Activated CD4-positive, alpha-beta T cell treated with anti-CD3 and anti-CD28 coated beads, Interleukin-2, amount 10 ng/mL, durations not matched to agents 24 days and 14 days (primary cell): ENCODE results near the gene PCID2. TPM values are rescaled to one million over a fixed set of nuclear protein-coding genes. Genes with fewer than 3 reads are reported as not detected.
"Not testable (repeated sequence)": the region's sequence is repeated elsewhere in the genome, so short reads cannot be mapped to it uniquely, and the experiment has no call there.

Experiments
- DNase-seq: peaks from one replicate; pipeline ENCODE4 v3.0.0; 2022
- H3K27ac Mint-ChIP-seq: one replicate; pipeline ENCODE4 v1.8.0; 2022; ENCODE audit warnings: mild to moderate bottlenecking, mixed read lengths
- H3K27me3 Mint-ChIP-seq: one replicate; pipeline ENCODE4 v1.8.0; 2022; ENCODE audit warnings: mixed read lengths
- H3K36me3 Mint-ChIP-seq: one replicate; pipeline ENCODE4 v1.8.0; 2022; ENCODE audit warnings: low read depth, mild to moderate bottlenecking, mixed read lengths
- H3K4me1 Mint-ChIP-seq: one replicate; pipeline ENCODE4 v1.8.0; 2021; ENCODE audit warnings: mixed read lengths
- H3K4me3 Mint-ChIP-seq: one replicate; pipeline ENCODE4 v1.8.0; 2022; ENCODE audit warnings: mild to moderate bottlenecking, moderate library complexity, mixed read lengths
- H3K9me3 Mint-ChIP-seq: one replicate; pipeline ENCODE4 v1.8.0; 2021; ENCODE audit warnings: mixed read lengths
- intact Hi-C: fragments of 100-400 bp; cut with micrococcal nuclease; formaldehyde crosslinking; loops from one replicate; pipeline ENCODE4 v1.15.1; 2023
- total RNA-seq: library from RNA; stranded (reverse); gene quantifications from 2 replicates; pipeline ENCODE4 v1.2.3, GENCODE V29; 2022

PCID2 gene
- total RNA-seq, 1 donor from 2014 or later: 87.1 TPM

- no peak overlapping the region for H3K4me3 Mint-ChIP-seq
- no peaks in the 10 kb centered on the region for H3K27me3 Mint-ChIP-seq
- DNase-seq: no peak
- intact Hi-C loops: no loop called here
- no peaks in the 10 kb centered on the region for H3K9me3 Mint-ChIP-seq
- peaks cover 54% of the 10 kb centered on the region for H3K36me3 Mint-ChIP-seq
- H3K4me1 Mint-ChIP-seq: peaks cover 16% of the 10 kb centered on the region
- no peak overlapping the region for H3K27ac Mint-ChIP-seq
Measured at GRCh38 chr13:113171250-113172125, 37.0 kb downstream of the PCID2 start.

DNA sequence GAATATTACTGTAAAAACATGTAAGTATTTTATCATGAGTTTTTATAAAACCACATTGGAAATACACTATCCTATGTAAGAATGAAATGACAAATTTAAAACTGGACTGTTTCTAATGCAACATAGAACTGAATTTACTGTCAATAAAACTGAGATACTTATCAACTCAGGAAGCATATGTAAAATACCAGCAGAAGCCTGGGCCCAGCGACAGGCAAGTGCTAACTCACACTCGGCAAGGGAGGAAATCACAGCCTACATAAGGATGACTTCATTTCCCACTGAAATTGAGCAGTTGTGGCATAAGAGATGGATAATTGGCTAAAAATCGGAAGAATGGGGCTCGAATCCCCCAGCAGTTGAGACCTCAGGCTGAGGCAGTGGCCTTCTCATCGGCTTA is 38.0 kb downstream of the PCID2 start:
- intact Hi-C loops: no loop called here
- peaks cover 44% of the 10 kb centered on the region for H3K36me3 Mint-ChIP-seq
- no peak overlapping the region for H3K27ac Mint-ChIP-seq
- H3K9me3 Mint-ChIP-seq: no peaks in the 10 kb centered on the region
- no peaks in the 10 kb centered on the region for H3K27me3 Mint-ChIP-seq
- H3K4me3 Mint-ChIP-seq: no peak overlapping the region
- DNase-seq: no peak
- H3K4me1 Mint-ChIP-seq: peaks cover 11% of the 10 kb centered on the region

DNA sequence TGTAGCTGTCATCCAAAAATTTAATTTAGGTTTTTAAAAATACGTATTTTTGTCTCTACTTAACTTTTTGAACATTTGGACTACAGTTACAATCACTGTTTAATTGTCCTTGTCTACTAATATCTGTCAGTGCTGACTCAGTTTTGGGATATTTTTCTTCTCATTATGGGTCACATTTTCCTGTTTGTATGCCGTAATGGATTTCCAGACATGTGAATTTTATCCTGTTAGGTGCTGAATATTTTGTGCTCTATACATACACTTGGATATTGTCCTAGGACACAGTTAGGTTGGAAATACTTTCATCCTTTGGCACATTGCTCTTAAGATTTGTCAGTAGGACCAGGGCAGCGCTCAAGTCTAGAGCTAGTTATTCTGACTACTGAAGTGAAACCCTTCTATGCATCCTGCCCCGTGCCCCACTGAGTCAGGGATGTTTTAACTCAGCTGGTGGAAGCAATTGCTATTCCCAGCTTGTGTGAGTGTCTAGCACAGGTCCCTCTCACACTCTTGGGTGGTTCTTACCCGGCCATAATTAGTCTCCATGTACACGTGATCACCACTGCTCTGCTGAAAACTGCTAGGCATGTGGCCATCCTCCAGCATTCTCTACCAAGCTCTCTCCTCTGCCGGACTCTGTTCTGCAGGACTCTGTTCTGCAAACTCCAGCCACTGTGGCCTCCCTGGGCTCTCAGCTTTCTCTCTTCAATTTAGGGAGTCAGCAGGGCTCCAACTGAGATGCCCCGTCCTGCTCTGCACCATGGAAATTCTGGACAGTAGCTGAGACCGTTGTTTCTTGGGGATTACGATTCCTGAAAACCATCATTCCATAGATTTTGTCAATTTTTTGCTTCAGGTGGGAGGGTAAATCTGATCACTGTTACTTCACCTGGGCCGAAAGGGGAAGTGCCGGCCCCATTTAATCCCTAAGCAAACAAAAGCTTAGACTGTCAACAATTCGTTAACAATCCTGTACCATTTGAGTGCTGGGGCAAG is 38.9 kb downstream of the PCID2 start:
- Mint-ChIP-seq H3K27ac (no peak overlapping the region), H3K27me3 (no peaks in the 10 kb centered on the region), H3K4me1 (peaks cover 14% of the 10 kb centered on the region), H3K9me3 (no peaks in the 10 kb centered on the region), H3K36me3 (peaks cover 37% of the 10 kb centered on the region), H3K4me3 (no peak overlapping the region)
- no peak for DNase-seq
- intact Hi-C loops: no loop called here

DNA sequence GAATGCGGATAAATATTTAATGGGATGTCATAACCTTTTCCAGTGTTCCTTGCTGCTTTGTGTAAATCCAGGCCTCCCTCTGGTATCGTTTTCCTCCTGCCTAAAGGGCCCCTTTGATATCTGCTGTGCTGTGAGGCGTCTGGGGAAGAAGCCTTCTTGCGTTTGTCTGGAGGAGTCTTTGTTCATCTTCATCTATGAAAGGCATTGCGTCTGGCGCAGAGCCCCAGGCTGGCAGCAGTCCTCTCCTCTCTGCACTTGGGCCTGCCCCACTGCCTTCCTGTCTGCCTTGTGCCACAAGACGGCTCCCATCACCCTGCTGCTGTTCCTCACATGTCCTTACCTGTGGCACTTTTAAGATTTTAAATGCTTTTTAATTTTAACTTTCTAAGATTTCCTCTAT is 40.3 kb downstream of the PCID2 start:
- intact Hi-C loops: no loop called here
- H3K27ac Mint-ChIP-seq: no peak overlapping the region
- no peak overlapping the region for H3K4me3 Mint-ChIP-seq
- H3K27me3 Mint-ChIP-seq: no peaks in the 10 kb centered on the region
- no peak for DNase-seq
- H3K36me3 Mint-ChIP-seq: peaks cover 33% of the 10 kb centered on the region
- H3K9me3 Mint-ChIP-seq: no peaks in the 10 kb centered on the region
- peaks cover 15% of the 10 kb centered on the region for H3K4me1 Mint-ChIP-seq

DNA sequence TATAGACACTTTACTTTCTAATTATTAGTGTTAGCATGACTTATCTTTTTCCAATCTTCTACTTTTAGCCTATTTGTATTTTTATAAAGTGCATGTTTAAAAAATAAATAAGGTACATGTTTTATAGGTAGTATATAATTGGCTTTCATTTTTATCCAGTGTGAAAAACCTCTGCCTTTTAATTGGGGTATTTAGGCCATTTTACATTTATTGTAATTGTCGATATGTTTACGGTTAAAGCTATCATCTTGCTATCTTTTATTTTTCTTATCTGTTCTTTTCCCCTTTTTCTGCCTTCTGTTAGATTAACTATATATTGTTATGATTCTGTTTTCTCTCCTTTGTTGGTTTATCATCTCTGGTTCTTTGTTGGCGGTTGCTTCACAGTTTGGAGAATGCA is 40.9 kb downstream of the PCID2 start:
- DNase-seq: no peak
- Mint-ChIP-seq H3K4me3 (no peak overlapping the region), H3K4me1 (peaks cover 15% of the 10 kb centered on the region), H3K36me3 (peaks cover 33% of the 10 kb centered on the region), H3K9me3 (no peaks in the 10 kb centered on the region), H3K27me3 (no peaks in the 10 kb centered on the region), H3K27ac (no peak overlapping the region)
- intact Hi-C loops: no loop called here

DNA sequence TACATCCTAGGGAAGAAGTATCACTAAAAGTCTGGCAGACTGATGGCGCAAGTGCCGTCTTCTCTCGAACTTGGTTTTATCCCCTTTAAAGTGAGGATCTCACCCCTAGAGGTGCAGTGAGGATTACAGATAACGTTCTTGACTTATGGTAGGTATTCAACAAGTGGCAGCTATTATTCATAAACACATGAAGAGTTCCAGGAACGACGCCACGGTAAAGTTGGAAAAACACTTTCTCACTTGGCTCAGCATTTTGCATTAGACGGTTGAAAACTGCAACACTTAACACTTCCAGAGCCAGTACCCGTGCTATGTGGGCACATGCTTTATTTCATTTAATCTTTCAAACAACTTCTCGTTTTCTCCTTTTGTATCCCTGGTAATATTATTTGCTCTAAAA is 41.3 kb downstream of the PCID2 start:
- Mint-ChIP-seq H3K4me1 (peaks cover 15% of the 10 kb centered on the region), H3K9me3 (no peaks in the 10 kb centered on the region), H3K27ac (no peak overlapping the region), H3K36me3 (peaks cover 30% of the 10 kb centered on the region), H3K27me3 (no peaks in the 10 kb centered on the region), H3K4me3 (no peak overlapping the region)
- DNase-seq: no peak
- intact Hi-C loops: no loop called here

DNA sequence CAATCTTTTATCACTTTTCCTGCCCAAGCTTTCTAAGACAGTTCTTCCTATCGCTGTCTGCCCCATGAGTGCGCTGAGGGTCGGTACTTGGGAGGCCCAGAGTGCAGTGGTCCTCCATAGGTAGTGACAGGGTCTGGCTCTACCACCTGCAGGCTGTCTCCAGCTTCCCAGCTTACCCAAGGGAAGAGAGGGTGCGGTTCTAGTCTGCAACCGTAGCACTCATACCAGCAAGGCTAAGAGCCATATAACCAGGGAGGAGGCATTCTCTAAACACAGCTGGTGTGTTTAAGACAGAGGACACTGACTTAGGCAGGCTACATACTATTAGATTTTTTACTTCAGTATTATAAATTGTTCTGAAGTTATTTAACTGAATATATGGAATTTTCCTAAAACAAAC is 41.8 kb downstream of the PCID2 start:
- no peak for DNase-seq
- Mint-ChIP-seq H3K4me3 (no peak overlapping the region), H3K36me3 (peaks cover 28% of the 10 kb centered on the region), H3K27ac (no peak overlapping the region), H3K4me1 (peaks cover 15% of the 10 kb centered on the region), H3K27me3 (no peaks in the 10 kb centered on the region), H3K9me3 (no peaks in the 10 kb centered on the region)
- intact Hi-C loops: no loop called here

- Mint-ChIP-seq H3K27me3 (no peaks in the 10 kb centered on the region), H3K27ac (no peak overlapping the region), H3K4me3 (no peak overlapping the region), H3K9me3 (no peaks in the 10 kb centered on the region), H3K4me1 (peaks cover 17% of the 10 kb centered on the region), H3K36me3 (peaks cover 26% of the 10 kb centered on the region)
- intact Hi-C loops: no loop called here
- DNase-seq: no peak
Measured at GRCh38 chr13:113166266-113166665, 42.2 kb downstream of the PCID2 start.

- H3K4me3 Mint-ChIP-seq: no peak overlapping the region
- no peak overlapping the region for H3K27ac Mint-ChIP-seq
- DNase-seq: no peak
- H3K4me1 Mint-ChIP-seq: peaks cover 23% of the 10 kb centered on the region
- H3K9me3 Mint-ChIP-seq: no peaks in the 10 kb centered on the region
- intact Hi-C loops: no loop called here
- no peaks in the 10 kb centered on the region for H3K27me3 Mint-ChIP-seq
- H3K36me3 Mint-ChIP-seq: peaks cover 14% of the 10 kb centered on the region
Measured at GRCh38 chr13:113164492-113164891, 44.0 kb downstream of the PCID2 start.

DNA sequence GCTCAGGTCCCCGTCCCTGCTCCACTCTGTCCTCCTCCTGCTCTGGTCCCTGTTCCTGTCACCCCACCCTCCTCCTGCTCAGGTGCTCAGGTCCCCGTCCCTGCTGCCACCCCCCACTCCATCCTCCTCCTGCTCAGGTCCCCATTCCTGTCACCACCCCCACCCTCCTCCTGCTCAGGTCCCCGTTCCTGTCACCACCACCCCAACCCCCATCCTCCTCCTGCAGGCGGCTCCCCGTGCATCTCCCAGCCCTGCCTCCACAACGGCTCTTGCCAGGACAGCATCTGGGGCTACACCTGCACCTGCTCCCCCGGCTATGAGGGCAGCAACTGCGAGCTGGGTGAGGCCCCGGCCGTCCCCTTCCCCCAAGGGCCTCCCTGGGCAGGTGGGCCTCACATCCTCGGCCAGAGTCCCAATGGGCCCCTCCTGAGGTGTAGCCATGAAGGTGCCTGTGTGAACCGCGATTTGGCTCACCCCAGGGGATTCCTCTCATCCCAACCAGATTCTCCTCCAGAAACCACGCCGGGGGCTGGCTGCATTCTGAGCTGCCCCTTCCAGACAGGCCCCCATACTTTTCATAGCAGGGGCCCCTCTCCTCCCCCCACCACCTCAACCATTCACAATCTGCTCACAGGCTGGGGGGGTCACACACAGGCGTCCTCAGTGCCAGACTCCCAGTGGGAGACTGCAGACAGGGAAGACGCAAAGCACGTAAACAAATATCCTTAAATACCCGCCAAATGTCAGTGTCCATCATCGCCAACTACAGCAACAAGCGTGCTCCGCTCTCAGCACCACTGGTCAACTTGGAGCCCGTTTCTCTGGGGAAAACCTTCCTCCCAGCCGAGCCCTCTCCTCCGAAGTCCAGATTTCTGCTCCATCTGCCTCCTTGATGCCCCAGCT is 45.4 kb downstream of the PCID2 start:
- H3K9me3 Mint-ChIP-seq: no peaks in the 10 kb centered on the region
- H3K27me3 Mint-ChIP-seq: no peaks in the 10 kb centered on the region
- H3K27ac Mint-ChIP-seq: peak overlapping the region; percentile 36
- DNase-seq: peak; percentile 74
- intact Hi-C loops: no loop called here
- H3K4me1 Mint-ChIP-seq: peaks cover 23% of the 10 kb centered on the region
- H3K4me3 Mint-ChIP-seq: peak overlapping the region; percentile 28
- H3K36me3 Mint-ChIP-seq: peaks cover 4% of the 10 kb centered on the region

DNA sequence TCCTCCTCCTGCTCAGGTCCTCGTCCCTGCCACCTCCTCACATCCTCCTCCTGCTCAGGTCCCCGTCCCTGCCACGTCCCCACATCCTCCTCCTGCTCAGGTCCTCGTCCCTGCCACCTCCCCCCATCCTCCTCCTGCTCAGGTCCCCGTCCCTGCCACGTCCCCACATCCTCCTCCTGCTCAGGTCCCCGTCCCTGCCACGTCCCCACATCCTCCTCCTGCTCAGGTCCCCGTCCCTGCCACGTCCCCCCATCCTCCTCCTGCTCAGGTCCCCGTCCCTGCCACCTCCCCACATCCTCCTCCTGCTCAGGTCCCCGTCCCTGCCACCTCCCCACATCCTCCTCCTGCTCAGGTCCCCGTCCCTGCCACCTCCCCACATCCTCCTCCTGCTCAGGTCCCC is 46.5 kb downstream of the PCID2 start:
- H3K27me3 Mint-ChIP-seq, H3K36me3 Mint-ChIP-seq, DNase-seq, H3K9me3 Mint-ChIP-seq, H3K27ac Mint-ChIP-seq, intact Hi-C loops, H3K4me3 Mint-ChIP-seq: not testable (repeated sequence)
- peaks cover 23% of the 10 kb centered on the region for H3K4me1 Mint-ChIP-seq

DNA sequence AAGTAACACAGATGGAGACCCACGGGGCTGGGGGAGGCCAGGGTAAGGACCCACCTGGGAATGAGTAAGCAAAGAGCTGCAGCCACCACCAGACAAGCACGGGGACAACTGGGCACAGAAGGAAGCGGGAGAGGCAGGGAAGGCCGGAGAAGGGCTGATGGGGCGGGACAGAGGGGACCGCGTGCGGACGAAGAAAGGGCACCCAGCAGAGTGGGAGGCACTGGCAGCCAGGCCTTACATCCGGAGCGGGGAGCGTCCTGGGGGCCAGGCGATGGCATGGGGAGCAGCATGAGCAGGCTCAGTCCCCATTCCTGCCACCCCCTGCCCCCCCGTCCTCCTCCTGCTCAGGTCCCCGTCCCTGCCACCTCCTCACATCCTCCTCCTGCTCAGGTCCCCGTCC is 47.0 kb downstream of the PCID2 start:
- H3K36me3 Mint-ChIP-seq: peaks cover 2% of the 10 kb centered on the region
- peaks cover 4% of the 10 kb centered on the region for H3K9me3 Mint-ChIP-seq
- intact Hi-C loops: no loop called here
- H3K4me3 Mint-ChIP-seq: peak overlapping the region; percentile 59
- DNase-seq: no peak
- peaks cover 23% of the 10 kb centered on the region for H3K4me1 Mint-ChIP-seq
- H3K27me3 Mint-ChIP-seq: peaks cover 4% of the 10 kb centered on the region
- peak overlapping the region; percentile 75 for H3K27ac Mint-ChIP-seq

DNA sequence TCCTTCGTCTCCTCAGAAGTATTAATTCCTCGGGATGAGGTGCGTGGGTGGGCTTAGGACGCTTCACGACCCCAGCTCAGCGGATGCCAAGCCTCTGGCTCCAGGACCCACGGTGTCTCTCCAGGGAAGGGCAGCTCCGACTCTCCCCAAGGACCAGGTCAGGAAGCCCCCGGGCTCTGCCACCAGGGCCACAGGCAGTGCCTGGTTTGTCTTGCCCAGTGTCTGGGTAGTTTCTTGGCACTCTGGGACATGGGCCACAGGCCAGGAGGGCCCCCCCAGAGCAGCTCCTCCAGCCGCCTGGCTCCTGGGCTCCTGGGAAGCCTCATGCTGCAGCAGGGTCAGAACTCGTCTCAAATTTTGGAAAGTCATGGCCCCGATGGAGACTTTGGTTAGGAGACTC is 47.5 kb downstream of the PCID2 start:
- peak overlapping the region; percentile 59 for H3K4me3 Mint-ChIP-seq
- H3K36me3 Mint-ChIP-seq: peaks cover 2% of the 10 kb centered on the region
- intact Hi-C loops: no loop called here
- no peak for DNase-seq
- H3K27me3 Mint-ChIP-seq: peaks cover 4% of the 10 kb centered on the region
- H3K9me3 Mint-ChIP-seq: peaks cover 4% of the 10 kb centered on the region
- peak overlapping the region; percentile 75 for H3K27ac Mint-ChIP-seq
- H3K4me1 Mint-ChIP-seq: peaks cover 21% of the 10 kb centered on the region
